GM18499 (cell line): Measurements from ENCODE around the gene BAG5.

Source experiments
- ATAC-seq: cut with Tn5 transposase; IDR thresholded peaks from one replicate; pipeline ENCODE4 v1.9.1; 2021; ENCODE audit warnings: moderate number of reproducible peaks; ENCODE audit not compliant: insufficient read depth, unreplicated experiment

Gene BAG5

DNA sequence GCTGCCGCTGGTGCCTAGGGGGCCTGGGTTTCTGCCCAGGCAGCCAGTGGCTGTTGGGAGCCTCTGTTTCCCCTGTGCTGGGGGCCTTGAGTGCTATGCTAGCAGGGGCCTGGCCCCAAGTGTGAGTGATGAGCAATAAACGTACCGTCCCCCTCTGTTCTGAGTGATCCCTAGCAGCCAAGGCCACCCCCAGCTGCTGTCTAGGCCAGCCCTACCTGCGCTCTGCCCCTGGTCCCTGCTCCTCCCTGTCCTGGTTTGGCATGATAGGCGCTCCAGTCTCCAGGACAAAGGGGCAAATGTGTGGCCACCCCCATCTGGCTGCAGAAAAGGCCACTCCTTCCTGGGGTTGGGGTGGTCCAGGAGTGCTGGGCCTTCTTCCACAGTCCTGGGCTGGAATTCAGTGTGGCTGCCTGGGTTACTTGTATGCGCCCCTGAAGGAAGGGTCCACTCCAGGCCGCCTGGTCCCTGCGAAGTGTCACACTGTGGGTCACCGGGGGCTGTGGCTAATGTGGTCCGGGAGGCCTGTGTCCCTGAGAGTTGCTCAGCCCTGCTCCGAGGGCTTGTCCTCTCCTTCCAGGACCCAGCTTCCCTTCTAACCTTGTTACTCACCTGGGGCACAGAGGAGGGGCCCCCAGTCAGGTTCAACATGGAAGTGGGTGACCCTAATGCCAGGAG, 26.4 kb downstream of the BAG5 start:
- no peak for ATAC-seq

DNA sequence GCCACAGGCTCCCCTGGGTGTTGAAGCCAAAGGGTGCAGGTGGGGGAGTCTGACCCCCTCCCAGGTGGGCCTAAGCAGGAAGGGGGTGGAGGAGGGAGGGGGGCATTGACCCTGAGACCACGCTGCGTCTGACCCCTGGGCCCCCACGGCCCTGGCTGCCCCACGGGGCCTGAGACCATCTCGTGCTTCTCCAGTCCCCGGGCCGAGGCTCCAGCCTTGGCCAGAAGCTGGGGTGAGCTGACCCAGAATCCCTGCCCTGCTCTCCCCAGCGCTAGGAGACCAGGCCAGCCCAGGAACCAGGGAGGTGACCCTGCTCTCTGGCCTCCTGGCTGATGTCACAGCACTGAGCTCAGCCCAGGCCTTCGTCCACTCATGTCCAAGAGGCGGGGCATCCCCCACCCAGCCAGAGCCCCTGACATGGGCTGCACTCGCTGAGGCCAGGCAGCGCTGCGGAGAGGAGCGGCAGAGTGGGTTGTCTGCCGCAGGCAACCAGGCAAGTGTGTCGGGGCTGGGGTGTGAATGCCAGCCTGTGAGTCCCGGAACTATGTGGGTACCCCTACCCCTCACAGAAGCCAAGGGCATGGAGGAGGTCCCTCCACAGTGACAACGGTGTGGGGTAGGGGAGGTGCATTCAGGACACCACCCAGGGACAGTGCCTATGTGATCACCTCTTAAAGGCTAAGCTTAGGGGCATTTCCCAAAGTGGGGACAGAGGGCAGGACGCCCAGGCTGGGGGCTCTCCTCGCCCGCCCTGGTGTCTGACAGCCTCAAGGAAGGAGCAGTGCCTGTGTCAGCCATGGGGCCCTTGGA, 27.2 kb downstream of the BAG5 start:
- no peak for ATAC-seq

DNA sequence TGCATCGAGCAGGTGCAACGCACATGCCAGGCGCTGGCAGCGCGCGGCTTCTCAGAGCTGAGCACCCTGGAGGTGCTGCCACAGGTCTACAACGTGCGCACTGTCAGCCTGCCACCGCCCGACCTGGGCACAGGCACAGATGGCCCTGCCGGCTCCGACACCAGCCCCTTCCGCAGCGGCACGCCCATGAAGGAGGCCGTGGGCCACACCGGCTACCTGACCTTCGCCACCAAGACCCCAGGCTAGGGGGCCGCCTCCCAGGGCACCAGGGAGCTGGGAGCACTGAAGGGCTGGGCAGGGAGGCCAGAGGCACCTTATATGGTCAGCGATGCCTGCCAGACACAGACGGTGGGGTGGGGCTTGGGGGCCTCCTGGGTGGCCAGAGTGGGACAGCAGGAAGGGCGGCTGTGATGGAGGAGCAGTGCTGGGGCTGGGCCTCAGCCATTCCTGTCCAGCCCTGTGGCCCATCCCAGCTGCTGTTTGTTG, 27.8 kb downstream of the BAG5 start:
- ATAC-seq, result no peak

DNA sequence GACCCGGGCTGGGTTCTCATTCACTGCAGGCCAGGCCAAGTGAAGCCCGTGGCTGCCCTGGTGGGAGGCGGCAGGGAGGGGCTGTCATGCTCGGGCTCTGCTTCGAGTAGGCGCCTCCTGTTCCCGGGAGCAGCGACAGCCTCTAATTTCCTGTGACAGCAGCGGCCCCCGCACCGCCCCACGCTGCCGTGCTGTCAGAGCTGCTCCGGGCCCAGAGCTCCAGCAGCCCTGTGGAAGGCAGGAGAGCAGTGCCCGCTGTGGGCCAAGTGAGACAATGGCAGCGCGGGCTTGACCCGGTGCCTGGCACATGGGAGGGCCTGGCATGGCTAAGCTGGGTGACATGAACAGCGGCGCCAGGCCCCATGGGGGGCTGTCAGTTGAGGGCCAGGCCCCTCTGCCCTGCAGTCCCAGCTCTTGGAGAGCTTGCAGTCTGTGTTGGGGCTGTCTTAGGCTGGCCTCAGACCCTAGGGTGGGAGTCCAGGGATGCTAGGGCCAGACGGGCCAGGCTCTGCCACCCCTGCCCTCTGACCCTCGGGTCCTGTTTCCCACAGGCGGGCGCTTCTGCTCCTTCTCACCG, 28.4 kb downstream of the BAG5 start:
- no peak for ATAC-seq

DNA sequence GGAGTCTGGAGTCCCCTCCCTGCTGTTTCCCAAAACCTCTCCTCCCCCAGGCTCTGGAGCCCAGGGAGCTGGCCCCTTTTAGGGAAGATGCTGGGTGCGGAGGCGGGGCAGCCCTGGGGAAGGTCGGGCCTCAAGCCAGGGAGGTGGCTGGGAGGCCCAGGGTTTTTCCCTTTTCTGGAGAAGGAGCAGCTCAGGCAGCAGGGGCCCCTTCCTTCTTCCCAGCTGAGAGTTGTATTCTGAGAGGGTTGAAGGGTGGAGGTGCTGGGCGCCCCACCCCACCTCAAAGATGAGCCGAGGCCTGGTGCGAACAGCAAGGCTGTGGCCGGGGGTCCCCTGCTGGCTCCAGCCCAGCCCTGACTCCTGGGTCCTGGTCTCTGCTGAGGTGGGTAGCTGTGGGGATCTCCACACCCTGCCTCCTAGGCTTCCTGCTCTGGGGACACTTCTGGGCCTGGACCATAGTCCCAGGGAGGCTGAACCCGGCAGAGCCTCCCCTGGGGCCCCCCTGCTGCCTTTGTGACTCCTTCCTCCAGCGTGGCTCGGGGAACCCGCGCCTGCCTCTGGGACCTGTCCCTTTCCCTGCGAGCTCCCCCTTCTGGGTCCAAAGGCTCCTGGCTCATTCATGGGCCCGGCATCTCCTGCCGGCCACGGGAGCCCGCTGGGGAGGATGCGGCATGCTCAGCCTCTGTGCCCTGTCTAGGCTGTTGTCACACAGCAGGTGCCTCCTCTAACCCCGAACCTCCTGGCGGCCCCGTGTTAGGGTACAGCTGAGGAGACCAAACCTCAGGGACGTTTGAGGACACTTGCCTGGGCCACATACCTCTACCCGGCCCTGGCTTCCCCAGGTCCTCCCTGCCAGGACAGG, 29.1 kb downstream of the BAG5 start:
- no peak for ATAC-seq

DNA sequence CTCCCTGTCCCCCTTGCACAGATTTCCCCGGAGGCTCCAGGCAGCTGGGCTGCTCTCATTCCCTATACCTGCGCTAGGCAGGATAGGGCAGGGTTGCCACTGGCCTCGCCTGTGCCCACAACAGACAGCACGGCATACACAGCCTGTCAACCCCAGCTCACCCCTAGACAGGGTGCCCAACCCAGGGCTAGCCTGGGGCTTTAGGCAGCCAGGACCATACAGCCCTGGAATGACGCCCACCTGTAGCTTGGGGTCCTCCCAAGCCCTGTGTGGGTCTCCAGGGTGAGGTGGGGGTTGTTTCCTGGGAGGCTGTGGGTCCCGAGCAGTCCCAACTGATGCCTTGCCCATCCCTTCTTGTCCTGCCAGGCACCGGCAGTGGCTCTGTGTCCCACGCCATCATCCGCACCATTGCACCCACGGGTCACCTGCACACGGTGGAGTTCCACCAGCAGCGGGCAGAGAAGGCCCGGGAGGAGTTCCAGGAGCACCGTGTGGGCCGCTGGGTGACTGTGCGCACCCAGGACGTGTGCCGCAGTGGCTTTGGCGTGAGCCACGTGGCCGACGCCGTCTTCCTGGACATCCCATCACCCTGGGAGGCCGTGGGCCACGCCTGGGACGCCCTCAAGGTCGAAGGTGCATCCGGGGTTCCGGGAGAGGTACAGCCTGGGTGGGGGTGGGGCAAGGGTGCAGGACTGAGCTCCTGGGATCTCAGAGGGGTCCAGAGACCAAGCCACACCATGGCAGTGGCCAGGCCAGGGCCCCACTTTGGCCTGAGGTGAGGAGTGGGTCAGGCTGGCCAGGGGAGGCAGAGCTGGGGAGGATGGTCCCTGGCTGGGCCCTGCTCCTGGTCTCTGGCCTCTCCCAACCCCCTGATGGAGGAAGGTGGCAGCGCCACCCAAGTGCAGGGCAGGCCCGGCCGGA, 30.0 kb downstream of the BAG5 start:
- no peak for ATAC-seq

DNA sequence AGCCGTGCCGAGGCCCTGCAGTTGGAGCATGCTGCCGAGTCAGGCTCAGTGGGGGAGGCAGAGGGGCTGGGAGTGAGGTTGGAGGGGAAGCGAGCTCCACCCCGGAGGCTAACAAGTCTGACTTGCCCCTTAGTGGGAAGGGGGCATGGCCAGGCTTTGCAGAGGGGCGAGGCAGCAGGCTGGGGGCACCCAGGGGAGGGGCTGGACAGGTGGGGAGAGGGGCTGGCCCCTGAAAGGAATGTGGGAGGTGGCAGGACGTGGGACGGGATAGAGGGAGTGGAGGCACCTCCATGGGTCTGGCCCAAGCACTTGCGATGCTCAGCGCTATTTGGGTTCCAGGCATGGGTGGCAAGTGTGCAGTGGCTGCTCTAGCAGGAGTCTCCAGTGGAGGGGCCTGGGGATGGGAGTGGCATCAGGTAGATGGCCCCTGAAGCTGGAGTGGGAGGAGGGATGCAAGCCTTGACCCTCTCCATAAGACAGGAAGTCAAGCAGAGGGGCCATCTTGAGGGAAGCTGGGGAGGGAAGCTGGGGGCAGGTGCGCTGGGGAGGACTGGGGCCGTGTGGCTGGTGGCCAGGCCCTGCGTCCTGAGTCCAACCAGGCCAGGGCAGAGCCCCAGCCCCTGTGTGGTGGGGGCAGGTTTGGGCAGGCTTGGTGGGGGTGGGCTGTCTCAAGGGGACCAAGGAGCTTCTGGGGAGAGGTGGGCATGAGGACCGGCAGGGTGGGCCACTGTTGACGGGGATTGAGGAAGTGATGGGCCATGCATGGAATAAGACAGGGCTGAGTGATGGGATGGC, 30.8 kb downstream of the BAG5 start:
- no peak for ATAC-seq

DNA sequence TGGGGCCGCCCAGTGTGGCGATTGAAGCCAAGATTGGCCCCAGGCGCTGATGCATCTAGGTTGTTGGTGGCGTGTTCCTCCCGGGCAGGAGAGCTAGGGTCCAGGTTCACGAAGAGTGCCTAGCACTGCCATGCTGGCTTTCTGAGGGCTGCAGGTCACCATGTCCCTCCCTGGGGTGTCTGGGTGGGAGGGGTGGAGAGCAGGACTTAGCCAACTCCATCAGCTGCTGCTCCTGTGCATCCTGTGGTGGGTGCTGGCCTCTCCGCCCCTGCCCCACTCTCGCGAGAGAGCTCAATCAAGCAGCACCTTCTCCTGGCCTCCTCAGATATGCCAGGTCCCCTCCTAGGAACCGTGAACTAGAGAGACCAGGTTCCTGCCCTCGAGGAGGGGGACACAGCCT, 31.6 kb downstream of the BAG5 start:
- ATAC-seq, result no peak

DNA sequence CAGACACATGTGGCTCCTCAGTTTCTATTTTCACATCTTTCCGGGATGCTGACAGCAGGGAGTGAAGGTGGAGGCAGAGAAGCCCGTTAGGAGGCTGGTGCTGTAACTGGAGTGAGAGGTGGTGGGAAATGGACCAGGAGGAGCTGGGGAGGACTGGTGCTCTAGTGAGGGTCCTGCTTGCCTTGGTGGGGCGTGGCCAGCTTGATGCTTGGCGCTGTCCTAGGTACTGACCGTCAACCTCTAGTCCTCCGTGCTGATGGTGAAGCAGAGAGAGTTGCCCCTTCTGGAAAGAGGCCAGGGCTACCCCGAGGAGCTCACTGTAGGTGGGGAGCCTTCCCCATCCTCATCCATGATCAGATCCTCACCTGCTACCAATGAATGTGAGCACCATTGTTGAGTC, 32.1 kb downstream of the BAG5 start:
- no peak for ATAC-seq

DNA sequence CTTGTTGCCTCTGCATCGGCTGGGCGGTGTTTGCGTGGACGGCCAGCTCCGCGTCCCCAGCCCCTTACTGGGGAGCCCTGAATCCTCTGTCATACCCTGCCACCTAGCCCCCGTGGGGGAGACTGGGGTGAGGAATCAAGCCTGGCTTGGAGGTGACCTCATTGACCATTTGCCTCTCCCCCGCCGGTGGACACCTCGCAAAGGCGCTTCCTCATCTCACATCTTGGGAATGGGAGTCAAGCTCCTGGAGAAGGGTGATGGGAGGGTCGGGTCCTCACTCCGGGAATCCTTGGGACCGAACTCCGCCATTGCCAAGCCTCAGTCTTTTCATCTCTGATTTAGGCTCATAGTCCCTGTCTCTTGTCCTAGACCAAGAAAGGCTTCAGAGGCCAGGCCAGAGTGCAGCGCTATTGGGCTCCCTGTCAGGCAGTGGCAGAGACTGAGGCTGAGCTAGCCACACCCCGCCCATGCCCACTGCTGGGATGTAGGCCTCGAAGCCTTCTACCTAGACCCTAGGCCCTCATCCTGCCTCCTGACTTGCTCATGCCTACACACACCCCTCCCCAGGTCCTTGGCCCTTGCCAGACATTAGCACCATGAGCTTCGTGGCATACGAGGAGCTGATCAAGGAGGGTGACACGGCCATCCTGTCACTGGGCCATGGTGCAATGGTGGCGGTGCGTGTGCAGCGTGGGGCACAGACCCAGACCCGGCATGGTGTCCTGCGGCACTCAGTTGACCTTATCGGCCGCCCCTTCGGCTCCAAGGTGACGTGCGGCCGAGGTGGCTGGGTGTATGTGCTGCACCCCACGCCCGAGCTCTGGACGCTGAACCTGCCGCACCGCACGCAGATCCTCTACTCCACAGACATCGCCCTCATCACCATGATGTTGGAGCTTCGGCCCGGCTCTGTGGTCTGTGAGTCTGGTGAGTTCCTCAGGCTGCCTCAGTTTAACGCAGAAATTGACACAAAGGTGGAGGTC, 32.8 kb downstream of the BAG5 start:
- ATAC-seq, result no peak

DNA sequence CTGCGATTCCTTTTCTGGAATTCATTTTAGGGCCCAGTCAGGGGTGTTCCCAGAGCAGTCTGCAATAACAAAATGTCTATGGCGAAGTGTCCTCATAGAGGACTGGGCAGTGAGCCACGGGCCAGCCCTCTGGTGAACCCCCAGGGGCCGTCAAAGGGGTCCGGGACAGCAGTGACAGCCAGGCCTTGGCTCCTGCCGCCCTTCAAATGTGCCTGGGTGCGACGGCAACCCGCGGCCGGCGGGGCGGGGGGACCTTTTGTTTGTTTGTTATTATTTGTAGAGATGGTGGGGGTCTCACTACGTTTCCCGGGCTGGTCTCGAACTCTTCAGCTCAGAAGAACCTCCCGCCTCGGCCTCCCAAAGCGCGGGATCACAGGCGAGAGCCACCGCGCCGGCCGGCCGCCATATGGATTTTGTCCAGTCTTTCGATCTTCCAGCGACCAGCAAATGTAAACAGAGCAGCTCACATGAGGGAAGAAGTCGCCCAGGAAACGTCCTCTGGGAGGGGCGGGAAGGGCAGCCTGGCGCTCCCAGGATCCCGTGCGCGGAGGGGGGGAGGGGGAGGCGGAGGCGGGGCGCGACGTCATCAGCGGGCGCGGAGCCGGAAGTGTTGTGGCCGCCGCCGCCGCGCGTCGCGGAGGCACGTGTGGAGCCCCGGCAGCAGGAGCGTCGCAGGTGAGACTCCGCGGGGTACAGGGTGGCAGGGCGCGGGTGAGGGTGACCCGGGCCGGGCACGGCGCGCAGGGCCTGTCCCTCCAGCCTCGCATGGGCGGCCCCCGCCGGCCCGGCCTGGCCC, 33.7 kb downstream of the BAG5 start, which contains the start of gene TRMT61A:
Gene TRMT61A (plus strand): TSS at position 610 of the 796 bp plus-strand sequence. CDS start 783 bp downstream, outside the sequence.
- no peak for ATAC-seq

DNA sequence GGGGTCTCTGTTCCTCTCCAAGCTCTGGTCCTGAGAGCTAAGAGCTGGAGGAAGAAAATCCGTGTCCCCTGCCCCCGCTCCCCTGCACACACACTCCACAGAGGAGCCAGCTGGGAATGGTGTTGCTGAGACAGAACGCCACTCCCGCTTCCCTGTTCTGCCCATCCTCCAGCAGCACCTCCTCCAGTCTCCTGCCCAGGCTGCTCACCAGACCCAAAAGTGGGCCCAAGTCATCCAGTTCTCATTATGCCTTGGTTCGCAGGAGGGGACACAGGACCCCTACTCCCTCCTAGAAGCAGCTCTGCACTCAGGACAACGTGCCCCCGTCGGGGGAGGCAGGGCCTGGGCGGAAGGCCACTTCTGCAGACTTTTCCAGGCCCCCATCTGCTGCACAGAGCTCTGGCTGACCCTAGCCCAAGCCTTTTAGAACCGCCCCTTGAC, 34.3 kb downstream of the BAG5 start:
- no peak for ATAC-seq

DNA sequence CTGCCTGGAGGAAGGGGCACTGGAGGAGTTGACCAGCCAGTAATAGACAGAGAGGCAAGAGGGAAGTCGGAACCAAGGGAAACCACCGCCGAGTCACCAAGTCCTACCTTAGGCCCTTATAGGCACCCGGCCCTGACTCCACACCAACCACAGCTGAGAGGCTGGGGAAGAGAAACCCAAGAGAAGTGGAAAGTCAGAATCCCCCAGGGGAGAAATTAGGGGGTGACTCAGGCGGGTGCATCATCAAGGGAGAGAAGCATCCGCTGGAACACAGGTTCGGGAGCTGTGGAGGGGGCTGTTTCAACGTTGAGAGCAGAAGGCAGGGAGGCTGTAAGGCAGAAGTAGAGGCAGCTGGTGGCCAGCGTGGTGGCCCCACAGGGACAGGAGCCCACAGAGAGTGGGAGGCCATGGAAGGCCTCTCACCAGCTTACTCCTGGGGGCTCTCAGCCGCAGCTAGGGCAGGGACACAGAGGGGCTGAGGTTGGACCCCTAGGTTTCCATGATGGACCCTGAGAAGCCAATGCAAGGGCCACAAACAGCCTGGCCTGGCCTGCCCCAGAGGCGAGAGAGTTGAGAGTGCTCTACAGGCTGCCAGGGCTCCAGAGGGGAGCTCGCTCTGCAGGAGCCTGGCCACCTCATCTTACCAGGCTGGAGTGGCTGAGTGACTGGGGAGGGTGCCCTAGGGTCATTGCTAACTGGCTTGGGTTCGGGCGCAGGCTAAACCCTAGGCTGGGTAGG, 34.9 kb downstream of the BAG5 start:
- peak; percentile 54 for ATAC-seq

DNA sequence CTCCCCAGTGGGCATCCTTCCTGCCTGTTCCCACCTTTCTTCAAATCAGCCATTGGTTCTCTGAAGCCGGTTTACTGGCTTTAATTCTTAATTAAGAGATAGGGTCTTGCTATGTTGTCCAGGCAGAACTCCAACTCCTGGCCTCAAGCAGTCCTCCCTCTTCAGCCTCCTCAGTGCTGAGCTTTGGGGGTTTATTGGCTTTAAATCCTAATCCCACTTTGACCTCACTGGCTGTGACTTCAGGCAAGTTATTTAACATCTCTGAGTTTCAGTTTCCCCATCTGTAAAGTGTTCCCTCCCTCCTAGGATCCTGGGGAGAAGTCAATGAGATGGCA, 35.6 kb downstream of the BAG5 start:
- ATAC-seq, result no peak

DNA sequence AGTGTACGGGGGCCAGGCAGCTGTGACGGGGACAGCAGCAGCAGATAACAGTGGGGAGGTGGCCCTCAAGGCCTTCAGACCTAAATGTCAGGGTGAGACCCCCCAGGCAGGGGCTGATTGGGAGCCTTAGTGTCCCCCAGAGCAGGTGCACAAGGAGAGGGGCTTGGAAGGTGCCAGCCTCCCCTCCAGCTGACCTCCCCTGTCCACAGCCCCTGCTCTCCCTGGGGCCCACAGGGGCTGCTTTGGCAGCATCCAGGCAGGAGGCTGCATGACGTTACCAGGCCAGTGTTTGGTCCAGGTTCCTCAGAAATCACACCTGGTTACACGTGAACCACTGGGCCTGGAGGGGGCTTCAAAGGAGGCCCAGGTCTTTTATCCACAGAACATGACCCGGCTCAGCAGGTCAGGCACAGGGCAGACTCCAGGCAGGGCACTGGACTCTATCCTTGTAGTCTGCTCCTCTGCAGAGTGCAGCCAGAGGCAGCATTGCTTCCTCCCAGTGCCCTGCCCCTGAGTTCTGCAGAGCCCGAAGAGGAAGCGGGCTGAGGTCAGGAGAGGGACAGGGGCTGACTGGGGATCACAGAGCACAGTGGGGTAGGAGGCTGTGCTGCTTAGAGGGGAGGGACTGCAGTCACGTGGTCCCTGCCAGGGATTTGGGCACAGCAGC, 36.1 kb downstream of the BAG5 start:
- ATAC-seq, result no peak
